Testis (tissue), 2 donors: ENCODE results near the gene LIME1.

Source experiments
- POLR2A ChIP-seq: fragments of 450-650 bp; IDR thresholded peaks from one replicate; pipeline ENCODE4 v1.6.1; 2017; ENCODE audit warnings: antibody characterized with exemption, mild to moderate bottlenecking, moderate library complexity
- TF ChIP-seq, protein P1 (sequence below), 3 experiments: fragments of 450-650 bp in 2 of 3; fragments of 200-600 bp in 1 of 3; sonication (generic) in 1 of 3; IDR thresholded peaks; one replicate each; pipeline ENCODE4 v1.5.1; 2016 to 2019; ENCODE audit warnings: antibody characterized with exemption in 3 of 3, mild to moderate bottlenecking in 2 of 3, moderate library complexity in 1 of 3

DNA sequence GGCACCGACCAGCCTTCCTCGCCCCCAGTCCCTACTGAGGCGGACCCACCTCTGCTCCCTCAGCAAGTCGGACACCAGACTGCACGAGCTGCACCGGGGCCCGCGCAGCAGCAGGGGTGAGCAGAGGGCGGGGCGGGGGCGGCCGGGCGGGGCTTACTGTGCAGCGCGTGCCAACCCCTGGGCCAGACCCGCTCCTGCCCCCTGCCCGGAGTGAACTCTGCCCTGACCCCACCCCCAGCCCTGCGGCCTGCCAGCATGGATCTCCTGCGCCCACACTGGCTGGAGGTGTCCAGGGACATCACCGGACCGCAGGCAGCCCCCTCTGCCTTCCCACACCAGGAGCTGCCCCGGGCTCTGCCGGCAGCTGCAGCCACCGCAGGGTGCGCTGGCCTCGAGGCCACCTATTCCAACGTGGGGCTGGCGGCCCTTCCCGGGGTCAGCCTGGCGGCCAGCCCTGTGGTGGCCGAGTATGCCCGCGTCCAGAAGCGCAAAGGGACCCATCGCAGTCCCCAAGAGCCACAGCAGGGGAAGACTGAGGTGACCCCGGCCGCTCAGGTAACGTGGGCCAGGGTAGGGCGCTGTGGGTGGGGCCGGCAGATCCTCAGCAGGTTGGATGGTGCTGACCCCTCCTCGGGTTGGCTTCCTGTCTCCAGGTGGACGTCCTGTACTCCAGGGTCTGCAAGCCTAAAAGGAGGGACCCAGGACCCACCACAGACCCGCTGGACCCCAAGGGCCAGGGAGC, 1.7 kb downstream of the LIME1 start:
- TF ChIP-seq, protein P1, sequence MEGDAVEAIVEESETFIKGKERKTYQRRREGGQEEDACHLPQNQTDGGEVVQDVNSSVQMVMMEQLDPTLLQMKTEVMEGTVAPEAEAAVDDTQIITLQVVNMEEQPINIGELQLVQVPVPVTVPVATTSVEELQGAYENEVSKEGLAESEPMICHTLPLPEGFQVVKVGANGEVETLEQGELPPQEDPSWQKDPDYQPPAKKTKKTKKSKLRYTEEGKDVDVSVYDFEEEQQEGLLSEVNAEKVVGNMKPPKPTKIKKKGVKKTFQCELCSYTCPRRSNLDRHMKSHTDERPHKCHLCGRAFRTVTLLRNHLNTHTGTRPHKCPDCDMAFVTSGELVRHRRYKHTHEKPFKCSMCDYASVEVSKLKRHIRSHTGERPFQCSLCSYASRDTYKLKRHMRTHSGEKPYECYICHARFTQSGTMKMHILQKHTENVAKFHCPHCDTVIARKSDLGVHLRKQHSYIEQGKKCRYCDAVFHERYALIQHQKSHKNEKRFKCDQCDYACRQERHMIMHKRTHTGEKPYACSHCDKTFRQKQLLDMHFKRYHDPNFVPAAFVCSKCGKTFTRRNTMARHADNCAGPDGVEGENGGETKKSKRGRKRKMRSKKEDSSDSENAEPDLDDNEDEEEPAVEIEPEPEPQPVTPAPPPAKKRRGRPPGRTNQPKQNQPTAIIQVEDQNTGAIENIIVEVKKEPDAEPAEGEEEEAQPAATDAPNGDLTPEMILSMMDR (IDR thresholded peaks at IDR 0.05) = no peak
- TF ChIP-seq POLR2A = no peak
